ENCODE data around the gene CDH4.
A peak's percentile ranks its signal among the peaks of the same experiment; 100 is the strongest.

CDH4 gene

DNA sequence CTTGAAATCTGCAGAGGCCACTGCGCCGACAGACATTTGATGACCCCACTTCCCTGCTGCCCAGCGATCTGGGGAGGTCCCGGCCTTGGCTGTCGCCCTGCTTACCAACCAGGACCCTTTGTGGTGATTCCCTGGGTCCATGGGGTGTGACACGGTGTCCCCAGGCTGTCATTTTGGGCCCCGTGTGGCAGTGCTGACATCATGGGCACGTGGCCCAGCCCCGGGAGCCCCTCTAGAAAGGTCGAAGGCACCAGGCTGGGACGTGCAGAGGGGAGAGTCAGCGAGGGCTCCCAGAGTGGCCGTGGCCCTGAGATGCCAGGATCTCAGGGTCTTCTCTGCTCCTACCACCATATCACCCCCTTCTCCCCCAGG is 643.6 kb downstream of the CDH4 start:
- no peak for DNase-seq

- peak; percentile 71 for DNase-seq
Measured at GRCh38 chr20:61896058-61896961, 644.2 kb downstream of the CDH4 start.

DNA sequence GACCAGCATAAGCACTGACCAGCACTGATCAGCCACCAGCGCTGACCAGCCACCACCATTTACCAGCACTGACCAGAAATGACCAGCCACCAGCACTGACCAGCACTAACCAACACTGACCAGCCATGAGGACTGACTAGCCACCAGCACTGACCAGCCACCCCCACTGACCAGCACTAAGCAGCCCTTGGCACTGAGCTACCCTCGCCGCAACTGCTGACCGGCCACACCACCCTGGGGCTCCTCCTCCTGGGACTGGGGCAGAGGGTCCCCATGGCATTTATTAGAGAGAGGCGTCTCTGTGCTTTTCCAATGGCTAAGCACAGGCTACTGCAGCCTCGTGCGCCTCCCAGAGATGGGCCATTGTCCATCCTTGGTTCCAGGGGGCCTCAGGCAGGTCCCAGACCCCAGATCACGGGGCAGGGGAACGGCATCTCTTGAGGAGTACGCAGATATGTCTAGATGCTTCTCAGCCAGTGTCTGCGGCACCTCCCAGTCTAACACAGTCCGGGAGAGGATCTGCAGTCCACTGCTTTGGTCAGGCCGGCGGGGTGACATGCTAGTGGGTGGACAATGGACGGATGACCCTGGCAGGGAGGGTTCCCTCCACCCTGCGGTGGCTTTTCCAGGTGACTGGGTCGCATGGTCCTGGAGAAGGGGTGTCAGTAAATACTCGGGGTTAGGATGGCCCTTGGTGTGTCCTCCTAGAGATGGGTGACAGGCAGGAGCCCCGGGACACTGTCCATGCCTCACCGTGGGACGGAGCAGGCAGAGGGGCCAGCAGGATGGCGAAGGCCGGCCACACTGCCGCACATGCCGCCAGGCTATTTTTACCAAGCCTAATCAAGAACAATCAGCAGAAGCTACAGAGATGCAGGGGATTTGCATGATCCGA is 645.6 kb downstream of the CDH4 start:
- DNase-seq, result no peak

DNA sequence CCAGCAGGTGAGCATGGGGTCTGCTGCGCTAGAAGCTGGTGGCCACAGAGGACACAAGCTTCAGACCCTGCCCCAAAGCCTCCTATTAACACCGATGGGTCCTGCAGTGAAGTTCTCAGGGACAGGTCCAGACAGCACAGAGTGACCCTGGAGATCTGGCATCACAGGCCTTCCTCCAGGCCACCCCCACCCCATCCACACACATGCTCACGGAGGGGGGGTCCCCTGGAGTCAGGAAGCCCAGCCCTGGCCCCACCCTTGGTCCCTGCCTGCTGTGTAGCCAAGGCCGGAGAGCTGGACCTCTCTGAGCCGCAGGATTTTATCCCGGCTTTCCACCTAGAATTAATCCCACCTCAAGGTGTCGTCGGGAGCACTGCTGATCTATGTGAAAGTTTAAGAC is 646.3 kb downstream of the CDH4 start:
- no peak for DNase-seq

GRCh38 chr20:61900011-61900944 is 648.2 kb downstream of the CDH4 start:
- no peak for DNase-seq

DNA sequence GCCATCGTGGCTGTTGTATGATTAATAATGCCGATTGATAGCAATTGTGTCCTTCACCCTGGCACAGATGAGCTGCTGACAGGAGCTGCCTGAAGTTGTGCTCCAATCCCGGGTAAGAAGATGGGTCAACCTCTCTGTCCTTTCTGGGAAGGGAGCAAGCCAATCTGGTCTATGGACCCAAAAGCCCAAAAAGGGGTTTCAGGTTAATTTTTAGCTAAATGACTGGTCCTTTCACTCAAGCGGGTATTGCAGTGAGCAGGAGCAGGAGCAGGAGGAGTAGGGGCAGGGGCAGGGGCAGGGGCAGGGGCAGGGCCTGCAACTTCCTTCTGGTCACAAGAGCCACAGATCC is 648.9 kb downstream of the CDH4 start:
- DNase-seq, result no peak

DNA sequence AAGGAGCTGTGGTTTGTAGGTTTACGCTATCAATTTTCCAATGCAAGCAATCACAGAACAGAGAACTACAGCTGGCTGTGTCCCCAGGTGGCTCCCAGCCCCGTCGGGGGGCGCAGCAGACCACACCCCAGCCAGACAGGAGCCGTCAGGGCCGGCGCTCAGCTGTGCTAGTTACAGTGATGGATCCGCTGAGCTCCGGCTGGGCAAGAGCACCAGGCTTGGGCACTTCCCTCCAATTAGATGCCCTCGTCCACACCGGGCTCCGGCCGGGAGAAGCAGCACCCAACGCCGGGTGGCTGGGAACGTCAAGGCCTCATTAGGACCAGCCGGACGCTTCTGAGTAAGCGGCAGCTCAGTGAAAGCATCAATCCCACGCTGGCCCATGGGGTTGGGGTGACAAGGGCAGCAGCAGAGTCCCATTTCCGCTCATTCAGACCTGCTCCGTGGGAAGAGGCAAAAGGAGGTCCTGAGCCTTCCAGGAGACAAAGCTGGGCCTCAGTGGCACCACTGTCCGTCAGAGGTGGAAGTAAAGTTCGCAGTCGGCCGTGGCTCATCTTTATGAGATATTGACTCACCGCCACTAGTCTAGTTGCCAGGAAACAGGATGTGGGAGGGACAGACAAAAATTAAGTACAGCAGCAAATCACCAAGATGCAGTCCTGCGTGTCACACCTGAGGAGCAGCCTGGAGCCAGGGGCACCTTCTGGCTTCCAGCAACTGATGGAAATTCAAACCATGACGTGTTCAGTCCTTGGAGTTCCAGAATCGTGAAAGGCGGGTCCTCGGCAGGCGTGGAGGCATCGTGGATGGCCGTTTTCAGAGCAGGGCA is 649.5 kb downstream of the CDH4 start:
- DNase-seq, result peak; percentile 51

- DNase-seq, result no peak
Measured at GRCh38 chr20:61902221-61902869, 650.3 kb downstream of the CDH4 start.

DNA sequence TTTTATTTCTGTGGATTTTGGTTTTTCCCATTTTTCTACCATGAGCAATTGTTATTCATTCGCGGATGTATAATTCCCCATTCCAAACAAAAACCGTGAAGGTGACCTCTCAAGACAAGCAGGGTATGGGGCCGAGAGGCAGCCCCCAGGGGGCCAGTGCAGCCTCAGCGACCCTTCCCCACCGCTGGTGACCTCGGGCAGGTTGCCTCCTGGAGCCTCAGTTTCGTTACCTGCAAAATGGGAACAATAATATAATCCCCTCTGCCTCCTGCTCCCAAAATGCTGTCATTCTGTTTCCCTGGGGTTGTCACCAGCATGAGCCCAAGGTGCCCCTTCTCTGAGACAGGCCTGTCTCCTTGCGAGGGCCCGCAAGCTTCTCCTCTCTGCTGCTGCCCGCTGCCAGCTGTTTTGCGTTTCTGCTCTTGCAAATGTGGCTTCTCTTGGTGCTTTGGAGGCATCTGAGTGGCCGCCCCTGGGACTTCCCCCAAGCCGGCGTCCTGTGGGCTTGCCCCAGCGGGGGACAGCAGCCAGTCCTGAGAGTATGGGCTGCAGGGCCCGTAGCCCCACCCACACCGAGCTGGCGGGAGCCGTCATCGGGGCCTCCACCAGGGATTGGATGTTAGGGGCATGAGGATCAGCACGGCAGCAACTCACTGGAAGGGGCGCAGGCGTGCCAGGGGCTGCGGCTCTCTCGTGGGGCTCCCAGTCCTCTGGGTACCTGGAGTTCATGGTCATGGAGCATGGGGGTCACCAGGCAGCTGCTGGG is 651.7 kb downstream of the CDH4 start:
- no peak for DNase-seq

GRCh38 chr20:61904456-61904855 is 652.4 kb downstream of the CDH4 start:
- no peak for DNase-seq

DNA sequence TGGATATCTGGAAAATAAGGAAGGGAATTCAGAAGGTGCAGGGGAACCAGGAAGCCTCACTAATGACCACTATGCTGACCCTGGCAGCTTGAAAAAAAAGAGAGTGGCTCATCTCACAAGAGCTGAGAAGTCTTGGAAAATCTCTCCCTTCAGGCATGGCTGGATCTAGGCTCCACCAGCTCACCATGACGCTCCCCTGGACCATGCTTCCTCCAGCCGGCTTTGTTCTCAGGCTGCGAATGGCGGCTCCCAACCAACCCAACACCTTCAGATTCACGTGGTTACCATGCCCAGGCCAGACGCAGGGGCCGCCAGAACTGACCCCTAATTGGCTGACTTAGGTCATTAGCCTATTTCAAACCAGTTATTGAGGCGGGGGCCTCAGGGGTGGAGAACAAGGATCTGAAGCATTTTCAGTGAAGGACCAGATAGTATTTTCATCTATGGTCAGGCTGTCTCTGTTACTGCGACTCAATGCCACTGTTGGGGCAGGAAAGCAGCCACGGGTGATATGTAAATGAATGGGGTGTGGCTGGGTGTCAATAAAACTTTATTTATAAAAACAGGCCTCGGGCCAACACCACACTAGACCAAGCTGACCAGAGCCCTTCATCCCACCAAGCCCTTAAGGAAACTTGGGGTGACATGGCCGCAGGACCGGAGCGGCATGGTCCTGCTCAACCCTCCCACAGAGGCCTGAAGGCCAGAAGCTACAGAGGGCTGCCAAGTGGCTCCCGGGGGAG is 653.9 kb downstream of the CDH4 start:
- no peak for DNase-seq

- DNase-seq, result no peak
Measured at GRCh38 chr20:61907081-61907891, 655.2 kb downstream of the CDH4 start.

DNA sequence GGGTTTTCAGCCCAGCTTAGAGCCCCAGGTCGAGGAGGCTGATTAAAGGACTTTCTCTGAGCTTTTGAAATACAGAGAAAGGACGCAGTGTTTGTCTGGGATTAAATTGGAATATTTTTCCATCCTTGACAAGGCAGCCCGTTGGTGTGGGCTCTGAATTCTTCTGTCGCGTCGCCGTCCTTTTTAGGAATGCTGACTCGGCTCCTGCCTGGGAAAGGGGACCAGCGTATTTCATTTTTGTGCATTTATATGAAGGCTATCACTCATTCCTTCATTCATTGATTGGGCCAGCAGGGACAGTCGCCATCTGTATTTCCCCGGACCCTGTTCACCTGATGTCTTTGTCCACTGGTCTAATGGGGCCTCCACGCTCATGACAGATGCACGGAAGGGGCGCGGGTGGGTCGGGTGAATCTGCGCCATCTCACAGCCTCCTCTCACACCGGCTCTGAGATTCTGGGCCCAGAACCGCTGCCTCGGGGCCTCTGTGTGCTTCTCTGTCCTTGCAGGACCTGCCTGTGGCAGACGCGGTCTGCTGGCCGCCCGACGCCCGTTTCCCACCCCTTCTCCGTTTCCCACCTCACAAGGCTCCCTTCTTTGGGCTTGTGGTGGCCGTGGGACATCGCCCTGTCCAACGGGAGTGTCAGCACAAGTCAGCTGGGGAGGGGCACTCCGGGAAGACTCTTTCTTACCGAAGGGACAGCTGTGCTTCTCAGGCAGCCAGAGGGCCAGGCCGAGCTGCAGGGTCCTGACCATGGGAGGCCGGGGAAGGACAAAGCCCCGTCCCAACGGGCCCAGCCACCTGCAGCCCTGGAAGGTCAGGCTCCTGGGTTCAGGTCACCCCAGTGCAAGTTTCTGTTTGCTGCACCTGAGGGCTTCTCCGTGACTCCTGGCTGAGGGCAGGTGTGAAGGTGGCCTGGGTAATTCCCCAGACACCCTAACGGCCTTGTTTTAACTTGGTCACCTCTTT is 656.3 kb downstream of the CDH4 start:
- DNase-seq, result no peak

DNA sequence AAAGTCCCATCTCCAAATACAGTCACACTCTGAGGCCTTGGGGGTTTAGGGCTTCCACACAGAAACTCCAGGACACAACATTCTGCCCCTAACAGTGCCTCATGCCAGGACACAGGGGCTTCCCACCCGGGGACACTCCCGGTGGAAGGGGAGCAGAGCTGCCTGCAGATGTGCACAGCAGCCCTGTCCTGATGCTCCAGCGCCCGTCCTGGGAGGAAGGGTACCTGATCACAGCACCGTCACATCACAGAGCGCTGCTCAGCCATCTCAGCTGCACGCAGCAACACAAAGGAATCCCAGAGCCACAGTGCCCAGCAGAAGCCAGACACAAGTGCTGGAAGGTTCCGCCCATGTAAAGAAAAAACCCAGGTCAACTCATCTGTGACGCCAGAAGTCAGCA is 657.0 kb downstream of the CDH4 start:
- no peak for DNase-seq

DNA sequence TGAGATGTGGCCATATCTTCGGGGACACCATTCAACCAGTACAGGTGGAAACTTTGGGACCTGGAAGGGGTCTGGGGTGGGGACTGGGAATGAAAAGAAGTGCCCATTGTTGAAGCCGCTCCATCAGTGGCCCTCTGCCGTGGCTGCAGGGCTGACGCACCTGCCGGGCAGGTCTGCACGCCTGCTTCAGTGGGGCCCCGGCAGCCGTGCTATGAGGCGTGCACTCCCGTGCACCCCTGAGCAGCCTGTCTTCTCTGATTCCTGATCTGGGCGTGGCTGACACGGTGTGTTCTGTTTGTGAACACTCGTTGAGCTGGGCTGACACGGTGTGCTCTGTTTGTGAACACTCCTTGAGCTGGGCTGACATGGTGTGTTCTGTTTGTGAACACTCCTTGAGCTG is 657.8 kb downstream of the CDH4 start:
- no peak for DNase-seq

- no peak for DNase-seq
Measured at GRCh38 chr20:61911824-61912223, 659.8 kb downstream of the CDH4 start.

DNA sequence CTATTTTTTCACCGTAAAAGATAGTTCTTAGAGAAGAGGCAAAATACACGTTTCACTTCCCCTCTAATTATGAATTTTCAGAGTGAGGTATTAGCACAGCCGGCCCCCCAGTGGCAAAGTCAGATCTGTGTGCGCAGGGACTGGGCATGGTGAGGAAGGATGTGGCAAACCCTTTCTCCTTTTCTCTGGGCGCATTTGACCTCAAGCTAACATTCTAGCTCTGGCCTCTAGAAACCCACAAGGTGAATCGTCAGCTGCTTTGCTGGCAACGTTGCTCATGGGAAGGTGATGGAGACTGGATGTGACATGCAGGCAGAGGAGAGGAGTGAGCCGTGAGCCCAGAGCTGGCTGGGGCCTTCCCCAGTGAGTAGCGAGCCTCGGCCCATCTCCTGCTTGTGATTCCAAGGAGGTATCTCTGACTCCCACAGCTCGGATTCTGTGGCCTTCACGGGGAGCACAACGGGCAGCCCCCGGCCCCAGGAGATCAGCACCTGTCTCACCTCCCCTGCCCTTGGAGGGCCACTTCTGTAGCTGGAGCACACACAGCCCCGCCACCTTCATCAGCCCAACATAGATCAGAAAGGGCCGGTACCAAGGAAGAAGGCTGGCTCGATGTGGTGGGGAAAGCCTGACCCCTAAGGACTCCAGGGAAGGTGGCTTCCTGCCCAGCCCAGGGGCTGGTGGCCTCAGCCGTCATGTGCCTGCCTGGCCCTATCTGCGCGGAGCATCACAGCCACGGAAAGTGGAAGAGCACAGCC is 660.8 kb downstream of the CDH4 start:
- peak; percentile 84 for DNase-seq

Measured in RPMI8226 (cell line).